ENCODE results near the gene PDAP1. TPM values are rescaled to one million over a fixed set of nuclear protein-coding genes. Genes with fewer than 3 reads are reported as not detected.

The PDAP1 gene
- total and polyA plus RNA-seq, 9 of the 15 experiments (the other 6 are each of a cell fraction or from before 2014, with no cell fraction given): 10.2 to 315 (median 129) TPM

- TF ChIP-seq ARID3A (IDR thresholded peaks at IDR 0.05; ENCODE audit: borderline replicate concordance, low read depth, low read length): no peak
- TF ChIP-seq MAX (CRISPR knock-in tag; IDR thresholded peaks at IDR 0.05): peak; percentile 24; the same call in 1 of the 2 replicates
- TF ChIP-seq HOMEZ (CRISPR knock-in tag; IDR thresholded peaks at IDR 0.05): no peak
- TF ChIP-seq TOE1 (IDR thresholded peaks at IDR 0.05; ENCODE audit: borderline replicate concordance): no peak
- no peak for TF ChIP-seq TOE1 (CRISPR knock-in tag; IDR thresholded peaks at IDR 0.05; ENCODE audit: borderline replicate concordance, low read depth)
- peak; percentile 99 for TF ChIP-seq ZNF121 (CRISPR knock-in tag; conservative IDR thresholded peaks at IDR 0.05)
- TF ChIP-seq KDM2B (CRISPR knock-in tag; IDR thresholded peaks at IDR 0.05): no peak
- 0 out of 2 replicates have a peak, but pooled peaks have one; percentile 37 for TF ChIP-seq ERF (CRISPR knock-in tag; IDR thresholded peaks at IDR 0.05)
- TF ChIP-seq ZFP36 (IDR thresholded peaks at IDR 0.05; ENCODE audit: low read depth, low read length, partially characterized antibody): no peak
- no peak for TF ChIP-seq HIVEP1 (CRISPR knock-in tag; IDR thresholded peaks at IDR 0.05)
- no peak for TF ChIP-seq ZNF398 (CRISPR knock-in tag; IDR thresholded peaks at IDR 0.05)
- no peak for TF ChIP-seq HCFC1 (IDR thresholded peaks at IDR 0.05; ENCODE audit: low read depth, low read length)
- TF ChIP-seq FOXM1 (IDR thresholded peaks at IDR 0.05; ENCODE audit: low read depth): no peak
- no peak for TF ChIP-seq FOXM1 (CRISPR knock-in tag; IDR thresholded peaks at IDR 0.05; ENCODE audit: low read depth)
- no peak for TF ChIP-seq KLF6 (CRISPR knock-in tag; IDR thresholded peaks at IDR 0.05; ENCODE audit: borderline replicate concordance)
- no peak for TF ChIP-seq ZNF76 (CRISPR knock-in tag; IDR thresholded peaks at IDR 0.05; ENCODE audit: borderline replicate concordance)
- TF ChIP-seq ATF2 (CRISPR knock-in tag; IDR thresholded peaks at IDR 0.05): no peak
- no peak for TF ChIP-seq KLF10 (CRISPR knock-in tag; IDR thresholded peaks at IDR 0.05)
- TF ChIP-seq SAFB (IDR thresholded peaks at IDR 0.05; ENCODE audit: borderline replicate concordance, low read depth, low read length): no peak
- TF ChIP-seq CEBPB (tag; IDR thresholded peaks at IDR 0.05): no peak
- no peak for TF ChIP-seq ZNF780A (CRISPR knock-in tag; IDR thresholded peaks at IDR 0.05)
- TF ChIP-seq ZNF79 (CRISPR knock-in tag; IDR thresholded peaks at IDR 0.05; ENCODE audit: low read depth): no peak
Observed at GRCh38 chr7:99375070-99375807, 33.2 kb downstream of the PDAP1 start (continued).

Measured in K562 (cell line).